ENCODE measurements around the gene SLC22A13. TPM values are rescaled to one million over a fixed set of nuclear protein-coding genes. Genes with fewer than 3 reads are reported as not detected.

Gene SLC22A13, protein sequence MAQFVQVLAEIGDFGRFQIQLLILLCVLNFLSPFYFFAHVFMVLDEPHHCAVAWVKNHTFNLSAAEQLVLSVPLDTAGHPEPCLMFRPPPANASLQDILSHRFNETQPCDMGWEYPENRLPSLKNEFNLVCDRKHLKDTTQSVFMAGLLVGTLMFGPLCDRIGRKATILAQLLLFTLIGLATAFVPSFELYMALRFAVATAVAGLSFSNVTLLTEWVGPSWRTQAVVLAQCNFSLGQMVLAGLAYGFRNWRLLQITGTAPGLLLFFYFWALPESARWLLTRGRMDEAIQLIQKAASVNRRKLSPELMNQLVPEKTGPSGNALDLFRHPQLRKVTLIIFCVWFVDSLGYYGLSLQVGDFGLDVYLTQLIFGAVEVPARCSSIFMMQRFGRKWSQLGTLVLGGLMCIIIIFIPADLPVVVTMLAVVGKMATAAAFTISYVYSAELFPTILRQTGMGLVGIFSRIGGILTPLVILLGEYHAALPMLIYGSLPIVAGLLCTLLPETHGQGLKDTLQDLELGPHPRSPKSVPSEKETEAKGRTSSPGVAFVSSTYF
- under 1 TPM in 2 of 4 donors, not detected in 2; under 0.01 to 0.70 TPM for total RNA-seq

DNA sequence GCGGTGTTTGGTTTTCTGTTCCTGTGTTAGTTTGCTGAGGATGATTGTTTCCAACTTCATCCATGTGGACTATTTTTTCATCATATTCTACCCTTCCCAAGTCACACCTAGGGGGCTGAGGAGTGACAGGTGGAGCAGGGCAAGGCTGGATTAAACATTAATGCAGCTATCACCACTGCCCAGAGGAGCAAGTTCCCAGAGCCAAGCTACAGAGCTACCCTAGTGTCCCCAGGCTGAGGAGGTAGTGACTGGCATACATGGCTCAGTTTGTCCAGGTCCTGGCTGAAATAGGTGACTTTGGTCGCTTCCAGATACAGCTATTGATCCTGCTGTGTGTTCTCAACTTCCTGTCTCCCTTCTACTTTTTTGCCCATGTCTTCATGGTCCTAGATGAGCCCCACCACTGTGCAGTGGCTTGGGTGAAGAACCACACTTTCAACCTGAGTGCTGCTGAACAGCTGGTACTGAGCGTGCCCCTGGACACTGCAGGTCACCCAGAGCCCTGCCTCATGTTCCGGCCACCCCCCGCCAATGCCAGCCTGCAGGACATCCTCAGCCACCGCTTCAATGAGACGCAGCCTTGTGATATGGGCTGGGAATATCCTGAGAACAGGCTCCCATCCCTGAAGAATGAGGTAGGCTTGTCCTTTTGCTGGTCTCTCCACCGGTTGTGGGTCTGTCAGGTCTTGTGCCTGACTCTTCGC lies at the start of gene SLC22A13:
Gene SLC22A13, plus strand, starts transcription at position 209 of the 704 bp plus-strand sequence. Its CDS starts 49 bp downstream, at position 258.
- H3K27me3 ChIP-seq, result no peaks in the 10 kb centered on the region

DNA sequence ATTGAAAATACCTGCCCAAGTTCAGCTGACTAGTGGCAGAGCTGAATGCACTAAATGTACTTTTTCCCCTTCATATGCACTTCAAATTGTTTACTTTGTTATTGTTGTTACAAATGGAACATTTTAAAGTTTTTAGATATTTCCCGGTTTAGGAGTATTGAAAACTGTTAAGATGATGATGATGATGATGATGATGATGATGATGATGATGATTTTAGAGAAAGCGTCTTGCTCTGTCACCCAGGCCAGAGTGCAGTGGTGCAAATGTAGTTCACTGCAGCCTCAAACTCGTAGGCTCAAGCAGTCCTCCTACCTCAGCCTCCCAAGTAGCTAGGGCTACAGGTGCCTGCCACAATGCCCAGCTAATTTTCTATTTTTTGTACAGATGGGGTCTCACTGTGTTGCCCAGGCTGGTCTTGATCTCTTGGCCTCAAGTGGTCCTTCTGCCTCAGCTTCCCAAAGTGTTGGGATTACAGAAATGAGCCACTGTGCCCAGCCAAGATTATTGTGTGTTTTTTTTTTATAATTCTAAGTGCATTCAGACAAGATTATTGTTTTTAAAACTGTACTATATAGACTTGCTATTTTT lies 45.9 kb upstream of the SLC22A13 start:
- no peak for TF ChIP-seq POLR2A (IDR thresholded peaks at IDR 0.05)
- TF ChIP-seq, protein P1, sequence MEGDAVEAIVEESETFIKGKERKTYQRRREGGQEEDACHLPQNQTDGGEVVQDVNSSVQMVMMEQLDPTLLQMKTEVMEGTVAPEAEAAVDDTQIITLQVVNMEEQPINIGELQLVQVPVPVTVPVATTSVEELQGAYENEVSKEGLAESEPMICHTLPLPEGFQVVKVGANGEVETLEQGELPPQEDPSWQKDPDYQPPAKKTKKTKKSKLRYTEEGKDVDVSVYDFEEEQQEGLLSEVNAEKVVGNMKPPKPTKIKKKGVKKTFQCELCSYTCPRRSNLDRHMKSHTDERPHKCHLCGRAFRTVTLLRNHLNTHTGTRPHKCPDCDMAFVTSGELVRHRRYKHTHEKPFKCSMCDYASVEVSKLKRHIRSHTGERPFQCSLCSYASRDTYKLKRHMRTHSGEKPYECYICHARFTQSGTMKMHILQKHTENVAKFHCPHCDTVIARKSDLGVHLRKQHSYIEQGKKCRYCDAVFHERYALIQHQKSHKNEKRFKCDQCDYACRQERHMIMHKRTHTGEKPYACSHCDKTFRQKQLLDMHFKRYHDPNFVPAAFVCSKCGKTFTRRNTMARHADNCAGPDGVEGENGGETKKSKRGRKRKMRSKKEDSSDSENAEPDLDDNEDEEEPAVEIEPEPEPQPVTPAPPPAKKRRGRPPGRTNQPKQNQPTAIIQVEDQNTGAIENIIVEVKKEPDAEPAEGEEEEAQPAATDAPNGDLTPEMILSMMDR (IDR thresholded peaks at IDR 0.05), result no peak

More for the DNA sequence above, at the start of gene SLC22A13:
- DNase-seq, result no peak
- H3K27ac ChIP-seq, result no peak within 1 kb of the TSS
- no peaks in the 10 kb centered on the region for H3K9me3 ChIP-seq
- no peaks in the 10 kb centered on the region for H3K36me3 ChIP-seq
- H3K4me1 ChIP-seq, result no peaks in the 10 kb centered on the region
- TF ChIP-seq, protein P1 (IDR thresholded peaks at IDR 0.05), result no peak
- TF ChIP-seq POLR2A (IDR thresholded peaks at IDR 0.05), result no peak
- intact Hi-C loops (cut with DNase I; ENCODE audit: low total_unique reads), result no loop called here
- no peak within 1 kb of the TSS for H3K4me3 ChIP-seq

DNA sequence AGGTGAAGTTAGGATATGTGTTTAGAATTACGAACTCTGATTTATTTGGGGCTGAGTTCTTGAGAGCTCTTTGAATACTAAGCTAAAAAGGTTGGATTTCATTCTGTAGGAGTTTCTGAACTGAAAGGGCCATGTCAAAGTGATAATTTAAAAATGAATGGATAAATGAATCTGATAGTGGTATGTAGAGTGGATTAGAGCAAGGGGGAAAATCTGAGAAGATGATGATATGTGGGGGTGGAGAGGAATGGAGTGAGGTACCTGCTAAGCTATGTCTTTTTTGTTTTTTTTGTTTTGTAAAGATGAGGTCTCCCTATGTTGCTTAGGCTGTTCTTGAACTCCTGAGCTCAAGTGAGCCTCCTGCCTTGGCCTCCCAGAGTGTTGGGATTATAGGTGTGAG lies 44.6 kb upstream of the SLC22A13 start:
- H3K4me1 ChIP-seq, result no peaks in the 10 kb centered on the region
- H3K4me3 ChIP-seq, result no peak overlapping the region
- no peak overlapping the region for H3K27ac ChIP-seq
- H3K36me3 ChIP-seq, result no peaks in the 10 kb centered on the region
- TF ChIP-seq, protein P1 (IDR thresholded peaks at IDR 0.05), result no peak
- no peak for TF ChIP-seq POLR2A (IDR thresholded peaks at IDR 0.05)
- no peaks in the 10 kb centered on the region for H3K9me3 ChIP-seq
- no peaks in the 10 kb centered on the region for H3K27me3 ChIP-seq
- intact Hi-C loops (cut with DNase I; ENCODE audit: low total_unique reads), result no loop called here
- no peak for DNase-seq

More for the DNA sequence above, 45.9 kb upstream of the SLC22A13 start:
- DNase-seq, result no peak
- intact Hi-C loops (cut with DNase I; ENCODE audit: low total_unique reads), result no loop called here
- Histone ChIP-seq H3K9me3 (no peaks in the 10 kb centered on the region), H3K4me1 (no peaks in the 10 kb centered on the region), H3K4me3 (no peak overlapping the region), H3K36me3 (no peaks in the 10 kb centered on the region), H3K27ac (no peak overlapping the region), H3K27me3 (no peaks in the 10 kb centered on the region)

DNA sequence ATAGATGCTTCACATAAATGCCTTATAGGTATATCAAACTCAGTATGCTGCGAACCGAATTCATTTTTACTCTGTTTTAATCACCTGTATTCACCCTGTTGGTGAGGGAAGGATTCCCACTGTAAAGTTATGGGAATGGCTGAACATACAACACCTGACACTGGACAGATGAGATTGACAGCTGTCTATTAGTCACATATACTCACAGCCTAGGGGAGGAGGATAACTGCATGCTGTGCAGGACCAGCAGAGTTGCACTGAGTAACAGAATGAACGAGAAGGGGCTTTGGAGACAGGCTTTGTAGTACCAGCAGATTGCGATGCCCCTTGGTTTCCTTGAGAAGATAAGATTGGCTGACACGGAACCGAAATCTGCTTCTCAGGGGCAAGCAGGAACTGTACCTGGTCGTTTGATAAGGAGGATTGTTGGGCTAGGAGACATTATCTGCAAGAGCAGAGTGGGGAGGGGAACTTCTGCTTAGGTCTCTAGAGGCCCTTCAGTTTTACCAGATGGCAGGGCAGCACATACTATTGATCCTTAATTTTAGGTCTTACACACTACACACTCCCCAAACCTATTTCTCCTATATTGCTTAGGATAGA lies 43.5 kb upstream of the SLC22A13 start:
- no peaks in the 10 kb centered on the region for H3K27me3 ChIP-seq
- no peaks in the 10 kb centered on the region for H3K9me3 ChIP-seq
- H3K36me3 ChIP-seq, result no peaks in the 10 kb centered on the region
- H3K4me3 ChIP-seq, result no peak overlapping the region
- H3K27ac ChIP-seq, result no peak overlapping the region
- no peaks in the 10 kb centered on the region for H3K4me1 ChIP-seq
- TF ChIP-seq, protein P1 (IDR thresholded peaks at IDR 0.05), result no peak
- TF ChIP-seq POLR2A (IDR thresholded peaks at IDR 0.05), result no peak
- intact Hi-C loops (cut with DNase I; ENCODE audit: low total_unique reads), result no loop called here
- no peak for DNase-seq
